Posterior vena cava (tissue), 2 donors: ENCODE data around the gene TAF15. TPM values are rescaled to one million over a fixed set of nuclear protein-coding genes. Genes with fewer than 3 reads are reported as not detected.

Experiments
- DNase-seq: peaks from one replicate; pipeline ENCODE4 v3.0.0-alpha.2; 2020; ENCODE audit warnings: low spot score
- intact Hi-C, 2 donors: fragments of 100-400 bp; cut with DNase I; formaldehyde crosslinking; loops; one replicate each; pipeline versions ENCODE4 v1.14.1 to v1.14.2; 2022 to 2023
- total RNA-seq, 2 donors: library from RNA; stranded (reverse); fragmentation: NEBNext Ultra II Directional; extraction: Animal tissue kit (Norgen Biotek cat#: 25700); gene quantifications; one replicate each; pipeline ENCODE4 v1.2.1, GENCODE V29; 2021
- donor health status: DM: yes; HTN: yes; CAD: no.
- donor health status: DM: yes; HTN: yes; CAD: no.

Gene TAF15
- total RNA-seq, 2 donors from 2014 or later, result 121 to 129 TPM

DNA sequence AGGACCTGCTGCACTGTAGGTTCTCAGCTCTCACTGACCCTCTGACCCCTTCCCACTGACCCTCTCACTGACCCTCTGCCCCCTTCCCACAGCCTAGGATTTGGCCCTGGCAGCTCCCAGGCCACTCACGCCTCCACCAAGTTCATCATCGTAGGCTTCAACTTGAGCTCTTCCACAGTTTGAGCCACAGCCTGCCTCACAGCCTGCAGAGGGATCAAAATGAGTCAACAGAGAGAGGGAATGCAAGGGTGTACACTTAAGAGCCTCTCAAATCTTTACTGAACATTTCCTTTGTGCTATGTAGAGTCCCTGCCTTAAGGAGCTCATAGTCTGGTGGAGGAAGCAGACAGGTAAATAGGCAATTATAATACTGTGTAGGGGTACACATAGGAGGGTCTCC is 47.3 kb downstream of the TAF15 start:
- intact Hi-C loops, result no loop called here
- DNase-seq, result no peak

DNA sequence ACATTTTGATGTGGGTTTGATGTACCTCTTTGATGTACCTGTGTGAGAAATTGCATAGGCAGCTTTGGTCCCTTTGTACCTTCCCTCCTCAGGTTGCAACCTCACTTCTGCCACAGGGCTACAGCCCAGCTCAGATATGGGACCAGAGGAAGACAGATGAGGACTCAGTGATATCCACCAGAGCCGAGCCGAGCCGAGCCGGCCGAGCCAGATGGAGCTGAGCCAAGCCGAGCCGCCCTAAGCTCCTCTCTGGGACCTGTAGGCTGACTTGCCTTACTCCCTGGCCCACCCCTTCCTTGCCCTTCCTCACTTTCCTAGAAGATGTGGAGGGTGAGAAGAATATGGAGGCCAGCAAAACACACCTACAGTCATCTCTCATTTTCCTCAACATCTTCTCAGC is 55.6 kb downstream of the TAF15 start:
- intact Hi-C loops, result loop anchor here in 1 of 2 donors (10.0 kb wide), 1 partner anchor 360 kb away; no protein-coding TSS in a partner anchor
- no peak for DNase-seq

DNA sequence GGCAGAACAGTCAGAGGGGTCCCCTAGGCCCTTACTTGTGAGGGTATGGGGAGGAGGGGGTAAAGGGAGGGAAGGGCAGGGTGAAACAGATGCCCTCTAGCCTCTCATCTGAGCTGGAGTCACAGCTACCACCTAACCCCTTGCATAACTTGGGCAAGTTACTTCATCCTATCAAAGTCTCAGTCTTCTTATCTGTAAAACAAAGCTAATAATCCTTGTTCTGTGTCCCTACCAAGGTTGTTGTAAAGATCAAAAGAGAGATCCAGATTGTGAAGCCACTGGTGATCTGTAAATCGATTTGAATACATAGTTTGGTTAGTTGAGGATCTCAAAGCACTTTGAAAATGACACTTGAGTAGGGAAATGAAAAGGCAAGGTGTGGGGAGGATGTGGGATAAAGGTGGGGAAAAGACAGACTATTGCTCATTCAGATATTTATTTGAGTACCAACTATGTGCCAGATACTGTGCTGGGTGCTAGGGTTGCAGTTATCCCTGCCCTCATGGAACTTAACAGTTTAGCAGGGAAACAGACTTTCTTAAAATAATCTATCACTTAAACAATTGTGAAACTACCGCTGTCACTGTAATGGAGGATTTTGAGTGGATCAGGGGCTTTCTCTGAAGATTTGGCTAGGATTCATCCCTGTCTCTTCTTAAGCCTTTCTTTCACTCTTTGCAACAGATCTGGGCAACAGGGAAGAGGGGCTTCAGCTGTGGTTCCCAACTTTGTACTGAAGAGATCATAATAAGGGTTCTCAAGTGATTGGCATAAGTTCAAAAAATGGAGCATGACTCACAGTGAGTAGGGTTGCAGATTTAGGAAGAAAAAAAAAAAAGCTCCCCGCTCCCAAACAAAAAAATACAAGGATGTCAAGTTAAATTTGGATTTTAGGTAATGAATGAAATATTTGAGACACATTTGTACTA is 56.4 kb downstream of the TAF15 start:
- DNase-seq, result no peak
- intact Hi-C loops, result loop anchor here in 1 of 2 donors (10.0 kb wide), 1 partner anchor 361 kb away; no protein-coding TSS in a partner anchor

DNA sequence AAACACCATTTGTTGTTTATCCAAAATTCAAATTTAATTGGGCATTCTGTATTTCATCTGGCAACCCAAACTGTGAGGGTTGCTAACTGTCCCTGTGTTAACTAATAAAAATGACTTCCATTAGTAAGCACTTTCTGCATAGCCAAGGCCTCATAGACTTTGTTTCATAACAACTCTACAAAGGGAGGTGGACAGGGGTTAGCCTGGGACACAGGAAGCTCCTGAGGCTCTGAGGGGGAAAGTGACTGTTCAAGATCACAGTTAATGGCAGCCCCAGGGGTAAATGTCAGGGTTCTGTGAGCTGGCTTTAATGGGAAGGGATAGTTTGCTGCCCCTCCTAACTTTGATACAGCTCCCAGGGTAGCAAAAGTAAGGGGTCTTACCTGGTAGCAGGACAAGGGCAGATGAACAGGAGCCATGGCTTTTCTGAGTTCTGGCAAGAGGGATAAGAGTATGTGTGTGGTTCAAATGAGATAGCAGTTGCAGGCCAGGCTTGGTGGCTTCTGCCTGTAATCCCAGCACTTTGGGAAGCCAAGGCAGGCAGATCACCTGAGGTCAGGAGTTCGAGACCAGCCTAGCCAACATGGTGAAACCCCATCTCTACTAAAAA is 57.2 kb downstream of the TAF15 start:
- intact Hi-C loops, result loop anchor here in 1 of 2 donors (10.0 kb wide), 1 partner anchor 362 kb away; no protein-coding TSS in a partner anchor

DNA sequence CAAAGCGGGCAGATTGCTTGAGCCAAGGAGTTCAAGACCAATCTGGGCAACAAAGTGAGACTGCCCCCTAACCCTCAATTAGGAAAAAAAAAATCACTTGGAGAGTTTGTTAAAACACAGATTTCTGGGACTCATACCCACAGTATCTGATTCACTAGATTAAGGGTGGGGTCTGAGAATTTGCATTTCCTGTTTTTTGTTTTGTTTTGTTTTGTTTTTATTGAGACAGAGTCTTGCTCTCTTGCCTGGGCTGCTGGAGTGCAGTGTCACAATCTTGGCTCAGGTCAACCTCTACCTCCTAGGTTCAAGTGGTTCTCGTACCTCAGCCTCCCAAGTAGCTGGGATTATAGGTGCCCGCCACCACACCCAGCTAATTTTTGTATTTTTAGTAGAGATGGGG is 58.3 kb downstream of the TAF15 start:
- DNase-seq, result no peak
- intact Hi-C loops, result loop anchor here in 1 of 2 donors (10.0 kb wide), 1 partner anchor 363 kb away; no protein-coding TSS in a partner anchor

More for the DNA sequence above, 57.2 kb downstream of the TAF15 start:
- no peak for DNase-seq

DNA sequence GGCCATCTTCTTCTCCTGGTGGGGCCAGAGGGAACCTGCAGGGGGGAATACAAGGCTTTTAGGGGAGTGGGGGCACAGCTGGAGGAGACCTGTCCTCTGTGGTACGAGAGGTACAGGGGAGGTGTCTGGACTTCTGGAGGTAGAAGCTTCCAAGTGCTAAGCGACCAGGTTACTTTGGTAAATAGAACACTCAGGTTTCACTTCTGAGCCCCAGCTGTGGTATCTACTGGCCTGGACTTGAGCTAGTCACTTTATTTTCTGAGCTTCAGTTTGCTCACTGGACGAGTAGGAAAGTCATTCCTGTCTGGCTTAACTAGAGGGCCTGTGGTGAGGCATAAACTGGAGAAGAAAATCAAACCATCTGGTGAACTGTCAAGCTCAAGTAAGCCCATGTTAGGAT is 59.5 kb downstream of the TAF15 start, which contains the start of gene HEATR9:
HEATR9 (minus strand) TSS at position 155 of the 400 bp plus-strand sequence; CDS start at position 6, 149 bp downstream.
- no peak for DNase-seq

DNA sequence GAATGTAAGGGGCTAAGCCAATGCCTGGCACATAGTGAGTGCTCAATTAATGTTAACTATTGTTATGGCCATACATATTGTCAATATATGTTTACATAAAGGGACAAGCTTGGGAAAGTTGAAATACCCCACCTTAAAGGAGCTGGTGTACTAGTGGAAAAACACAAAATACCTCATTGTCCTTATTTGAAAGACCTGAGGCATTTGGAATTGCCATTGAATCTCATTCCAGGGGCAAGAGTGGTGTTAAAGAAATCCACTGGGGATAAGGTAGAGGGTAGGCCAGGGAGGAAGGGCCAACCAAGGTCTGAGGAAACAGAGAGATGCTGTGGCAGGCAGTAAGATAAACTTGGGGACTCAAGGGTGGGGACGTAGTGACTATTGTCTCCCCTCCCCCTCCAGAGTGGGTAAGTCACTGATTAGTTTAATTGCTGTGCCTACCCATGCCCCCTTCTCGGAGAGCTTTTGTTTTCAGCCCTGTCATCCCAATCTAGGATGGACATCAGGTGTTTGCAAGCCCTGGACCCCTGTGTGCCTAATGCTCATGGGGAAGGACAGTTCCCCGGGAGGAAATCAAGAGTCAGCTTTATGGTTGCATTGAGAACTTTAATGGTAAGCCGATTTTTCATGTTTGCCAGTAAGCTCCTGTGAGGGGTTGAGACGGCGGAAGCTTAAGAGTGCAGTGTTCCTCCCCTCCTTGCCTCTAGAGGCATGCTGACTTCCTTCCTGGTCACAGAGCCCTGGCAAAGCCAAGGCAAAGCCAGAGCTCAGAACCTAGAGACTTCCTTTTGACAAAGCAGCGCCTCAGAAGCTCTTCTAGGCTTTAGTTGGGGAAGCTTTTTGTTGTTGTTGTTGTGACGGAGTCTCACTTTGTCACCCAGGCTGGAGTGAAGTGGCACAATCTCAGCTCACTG is 61.9 kb downstream of the TAF15 start:
- DNase-seq, result no peak
- intact Hi-C loops, result no loop called here

More for the DNA sequence above, 59.5 kb downstream of the TAF15 start, which contains the start of gene HEATR9:
- intact Hi-C loops, result loop anchor here in 1 of 2 donors (10.0 kb wide), 1 partner anchor 364 kb away; no protein-coding TSS in a partner anchor

DNA sequence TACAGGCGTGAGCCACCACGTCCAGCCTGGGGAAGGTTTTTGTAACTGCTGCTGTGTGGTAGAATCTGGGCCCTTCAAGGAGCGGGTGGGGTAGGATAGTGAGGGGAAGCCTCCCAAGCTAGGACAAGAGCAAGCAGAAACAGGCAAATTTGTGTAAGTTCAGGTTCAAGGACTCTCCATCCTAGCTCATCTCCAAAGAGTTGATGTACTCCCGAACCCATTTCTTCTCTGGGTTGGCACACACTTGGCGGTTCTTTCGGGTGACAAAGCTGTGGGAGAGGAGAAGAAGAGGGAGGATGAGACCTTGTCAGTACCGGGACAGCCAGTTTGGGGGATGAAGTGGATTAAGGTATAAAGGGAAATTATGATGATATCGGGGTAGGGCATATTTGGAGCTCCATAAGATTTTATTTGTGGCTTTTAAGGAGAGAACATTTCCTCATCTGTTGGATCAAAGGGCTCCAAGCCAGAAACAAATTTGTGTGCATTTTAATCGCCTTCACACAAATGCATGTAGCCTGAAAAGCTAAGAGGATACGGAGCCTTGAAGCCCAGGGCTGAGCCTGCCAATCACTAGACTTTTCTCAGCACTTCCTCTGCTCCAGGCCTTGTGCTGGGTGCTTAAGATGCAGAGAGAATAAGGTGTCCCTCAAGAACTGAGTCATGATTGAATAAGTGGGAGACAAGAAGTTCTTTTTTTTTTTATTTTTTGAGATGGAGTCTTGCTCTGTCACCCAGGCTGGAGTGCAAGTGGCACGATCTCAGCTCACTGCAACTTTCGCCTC is 63.1 kb downstream of the TAF15 start:
- intact Hi-C loops, result no loop called here
- DNase-seq, result no peak

DNA sequence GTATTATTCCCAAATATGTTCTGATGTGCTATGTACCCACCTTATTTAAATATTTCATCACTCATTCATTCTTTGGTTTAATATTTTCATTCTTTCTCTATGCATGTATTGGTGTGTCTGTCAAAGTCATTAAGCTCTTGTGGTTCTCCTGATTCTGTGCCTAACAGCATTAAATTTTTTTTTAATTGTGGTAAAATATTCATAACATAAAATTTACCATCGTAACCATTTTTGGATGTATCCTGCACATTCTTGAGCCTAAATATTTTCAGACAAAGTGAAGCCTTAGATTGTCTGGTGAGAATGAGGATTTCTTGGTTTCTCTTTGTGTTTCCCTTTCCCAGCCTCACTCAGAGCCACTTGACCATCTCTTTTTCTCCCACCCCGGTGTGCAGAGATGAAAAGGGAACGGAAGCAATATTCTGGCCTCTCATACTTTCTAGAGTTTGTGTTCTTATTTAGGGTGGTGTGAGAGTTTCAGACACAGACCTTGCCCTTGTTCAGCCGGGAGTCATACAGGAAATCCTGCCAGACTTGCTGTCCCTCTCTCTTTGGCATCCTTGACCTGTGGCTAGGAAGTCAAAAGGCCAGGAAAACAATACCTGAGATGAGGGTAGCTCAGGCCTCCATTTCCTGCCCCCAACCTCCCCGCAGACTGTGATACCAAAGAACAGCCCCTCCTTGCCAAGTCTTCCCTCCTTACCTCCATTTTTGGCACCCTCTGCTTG is 66.0 kb downstream of the TAF15 start:
- intact Hi-C loops, result no loop called here

DNA sequence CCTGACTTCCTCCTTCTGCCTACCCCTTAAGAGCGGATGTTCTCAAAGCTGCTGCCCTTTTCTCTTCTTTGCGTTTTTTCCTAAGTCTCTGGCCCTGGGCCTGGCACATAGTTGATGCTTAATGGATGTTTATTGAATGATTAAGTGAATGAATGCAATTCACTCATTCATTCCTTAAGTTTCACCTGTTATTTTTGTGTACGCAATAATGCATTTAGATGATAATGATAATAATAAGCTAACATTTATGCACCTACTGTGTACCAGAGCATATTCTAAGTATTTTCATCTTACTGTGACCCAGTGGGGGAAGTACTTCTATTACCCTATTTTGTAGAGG is 66.5 kb downstream of the TAF15 start:
- intact Hi-C loops, result no loop called here
- no peak for DNase-seq

More for the DNA sequence above, 66.0 kb downstream of the TAF15 start:
- no peak for DNase-seq

DNA sequence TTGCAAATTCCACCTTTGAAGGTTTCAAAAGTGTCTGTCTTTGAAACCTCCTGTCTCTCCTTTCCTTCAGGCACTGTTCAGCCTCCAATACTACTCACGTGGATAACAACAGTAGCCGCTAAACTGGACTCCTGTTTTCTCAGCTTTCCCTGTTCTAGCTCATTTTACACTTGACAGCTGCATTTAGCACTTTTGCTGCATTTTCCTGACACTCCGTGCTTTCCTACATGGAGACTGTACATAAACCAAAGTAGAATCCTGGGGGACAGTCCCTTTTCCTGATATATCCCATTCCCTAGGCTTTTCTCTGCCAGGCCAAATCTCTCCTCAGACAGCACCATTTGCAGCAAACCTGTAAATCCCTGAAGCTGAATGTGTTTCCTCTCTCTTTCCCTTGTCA is 67.2 kb downstream of the TAF15 start:
- DNase-seq, result no peak
- intact Hi-C loops, result no loop called here

DNA sequence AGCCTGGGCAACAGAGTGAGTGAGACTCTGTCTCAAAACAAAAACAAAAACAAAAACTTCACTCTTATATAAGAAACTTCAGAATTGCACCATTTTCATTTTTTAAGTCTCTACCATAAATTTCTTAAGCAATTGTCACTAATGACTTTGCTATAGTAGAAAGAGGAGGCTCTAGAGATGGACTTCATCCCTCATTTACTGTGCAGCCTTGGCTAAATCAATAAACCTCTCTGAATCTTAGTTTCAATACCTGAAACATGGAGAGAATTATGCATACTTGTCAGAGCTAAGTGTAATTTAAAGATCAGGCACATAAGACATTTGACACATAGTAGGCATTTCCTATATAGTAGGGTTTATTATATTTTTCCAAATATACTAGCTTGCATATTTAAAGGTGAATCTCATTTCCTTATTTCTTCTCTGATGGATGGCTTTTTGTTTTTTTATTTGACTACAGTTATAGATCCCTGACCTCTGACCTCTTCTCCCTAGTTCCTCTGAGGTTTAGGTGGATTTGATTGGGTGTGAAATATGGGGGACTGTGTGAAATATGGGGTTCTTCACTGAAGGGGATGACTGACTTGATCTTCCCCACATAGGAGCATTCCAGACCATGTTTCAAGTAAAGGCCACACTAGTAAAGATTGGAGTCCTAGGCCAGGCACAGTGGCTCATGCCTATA is 68.2 kb downstream of the TAF15 start:
- intact Hi-C loops, result no loop called here
- no peak for DNase-seq

DNA sequence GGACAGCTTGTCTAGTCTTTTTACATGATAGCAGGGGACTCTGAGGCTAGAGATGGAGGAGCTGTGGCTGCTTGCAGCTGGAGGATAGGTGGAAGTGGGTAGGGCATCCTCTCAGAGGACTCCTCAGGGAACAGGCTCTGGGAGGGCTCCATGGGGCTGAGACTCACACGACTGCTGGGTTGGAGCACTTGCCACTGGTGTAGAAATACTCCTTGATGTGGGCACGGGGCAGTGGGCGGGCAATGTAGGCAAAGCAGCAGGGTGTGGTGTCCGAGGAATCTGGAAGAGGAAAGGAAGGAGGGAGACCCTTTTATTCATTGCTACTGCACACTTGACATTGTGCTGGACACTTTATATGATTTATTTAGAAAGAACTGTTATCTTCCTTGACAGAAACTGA is 69.1 kb downstream of the TAF15 start:
- DNase-seq, result no peak
- intact Hi-C loops, result no loop called here

DNA sequence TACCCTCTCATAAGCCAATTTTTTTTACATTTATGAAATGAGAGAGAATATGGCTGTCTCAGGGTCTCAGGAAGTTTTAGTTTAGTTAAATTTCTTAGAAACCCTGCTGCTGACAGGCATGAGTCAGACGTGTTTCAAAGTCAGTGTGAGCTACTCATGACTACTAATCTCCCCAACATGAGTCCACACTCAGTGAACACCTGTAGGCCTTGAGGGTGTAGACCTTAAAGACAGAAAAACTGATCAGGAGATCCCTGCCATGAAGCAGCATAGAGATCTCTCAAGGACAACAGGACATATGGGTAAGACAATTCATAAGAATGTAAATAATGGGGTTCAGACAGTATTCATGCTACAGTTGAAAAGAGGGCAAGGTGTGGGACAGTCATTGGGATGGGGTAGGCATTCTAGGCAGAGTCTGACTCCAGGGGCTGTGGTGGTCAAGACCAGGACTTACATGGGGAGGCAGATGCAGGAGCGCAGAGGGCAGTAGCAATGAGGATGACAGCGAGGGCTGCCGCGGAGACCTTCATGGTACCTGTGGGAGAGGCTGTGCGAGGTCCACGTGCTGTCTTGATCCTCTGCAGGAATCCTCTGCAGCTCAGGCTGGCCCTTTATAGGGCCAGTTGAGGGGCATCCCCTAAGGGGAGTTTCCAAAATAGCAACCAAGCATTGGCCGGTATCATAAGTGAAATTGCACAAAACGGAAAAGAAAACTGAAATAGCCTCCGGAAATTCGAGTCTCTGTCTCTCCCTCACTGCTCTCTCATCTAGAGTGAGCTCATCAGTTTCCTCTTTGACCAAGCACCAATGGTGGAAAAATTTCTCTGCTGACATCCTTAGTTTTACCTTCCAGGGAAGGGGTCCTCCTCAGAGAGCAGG is 70.7 kb downstream of the TAF15 start, which contains the start of gene CCL5:
CCL5 (minus strand) TSS at position 588 of the 882 bp plus-strand sequence.
- DNase-seq, result no peak
- intact Hi-C loops, result no loop called here

DNA sequence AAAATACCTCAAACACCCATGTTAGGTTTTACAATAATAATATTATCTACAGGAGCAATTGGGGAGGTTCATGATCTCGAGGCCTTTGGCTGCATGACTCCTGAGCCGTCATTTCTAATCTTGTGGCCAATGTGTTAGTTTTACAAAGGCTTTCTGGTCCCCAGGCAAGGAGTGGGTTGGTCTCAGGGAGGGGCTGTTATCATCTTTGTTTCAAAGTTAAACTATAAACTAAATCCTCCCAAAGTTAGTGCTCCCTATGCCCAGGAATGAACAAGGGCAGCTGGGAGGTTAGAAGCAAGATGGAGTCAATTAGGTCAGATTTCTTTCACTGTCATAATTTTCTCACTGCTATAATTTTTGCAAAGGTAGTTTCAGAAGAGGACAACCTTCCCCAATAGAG is 80.0 kb downstream of the TAF15 start:
- no peak for DNase-seq
- intact Hi-C loops, result no loop called here
